Measurements from ENCODE around the gene HYOU1. TPM values are rescaled to one million over a fixed set of nuclear protein-coding genes. Genes with fewer than 3 reads are reported as not detected.
"Not testable (repeated sequence)": the region's sequence is repeated elsewhere in the genome, so short reads cannot be mapped to it uniquely, and the experiment has no call there.

Gene HYOU1
- total RNA-seq, 1 experiment from 2014 or later, result 117 TPM

- Histone ChIP-seq H3K27me3 (ENCODE audit: insufficient read depth, low read depth) (no peaks in the 10 kb centered on the region), H3K9me3 (ENCODE audit: insufficient read depth, low read depth) (no peaks in the 10 kb centered on the region), H3F3A (ENCODE audit: insufficient read depth, low read depth) (peaks cover 24% of the 10 kb centered on the region), H3K27ac (no peak overlapping the region), H4K20me1 (ENCODE audit: insufficient read depth) (no peaks in the 10 kb centered on the region), H3K4me2 (no peak overlapping the region), H2AFZ (no peak overlapping the region), H3K79me2 (ENCODE audit: low read depth) (no peaks in the 10 kb centered on the region), H3K4me1 (replicated peaks; ENCODE audit: insufficient read depth) (no peaks in the 10 kb centered on the region), H3K36me3 (ENCODE audit: low read depth) (no peaks in the 10 kb centered on the region), H3K4me3 (no peak overlapping the region), H3K9me2 (ENCODE audit: insufficient read depth) (no peaks in the 10 kb centered on the region)
- intact Hi-C loops (cut with micrococcal nuclease; ENCODE audit: unreplicated experiment), result no loop called here
- DNase-seq, result no peak
- no peak for TF ChIP-seq CTCF (conservative IDR thresholded peaks at IDR 0.05)
- TF ChIP-seq EZH2 (IDR thresholded peaks at IDR 0.05; ENCODE audit: low read depth), result no peak
- ChIA-PET POLR2A (ENCODE audit: unreplicated experiment) (interaction anchor here (0.7 kb wide), 1 partner anchor 8 kb away, joined by 3 read pairs; the partner anchor contains the start of gene SLC37A4), CTCF (no interaction called here)
- no TSS peak for BruUV-seq (replicated peaks)
Observed at GRCh38 chr11:119038884-119039283, 18.1 kb downstream of the HYOU1 start.

- TF ChIP-seq CTCF (conservative IDR thresholded peaks at IDR 0.05) (no peak), EZH2 (IDR thresholded peaks at IDR 0.05; ENCODE audit: low read depth) (no peak)
- CTCF ChIA-PET, result no interaction called here
- H3F3A ChIP-seq (ENCODE audit: insufficient read depth, low read depth), result peaks cover 23% of the 10 kb centered on the region
- H3K4me2 ChIP-seq, result no peak overlapping the region
- no peaks in the 10 kb centered on the region for H3K9me2 ChIP-seq (ENCODE audit: insufficient read depth)
- H2AFZ ChIP-seq, result no peak overlapping the region
- no peaks in the 10 kb centered on the region for H3K9me3 ChIP-seq (ENCODE audit: insufficient read depth, low read depth)
- no peak overlapping the region for H3K4me3 ChIP-seq
- no TSS peak for BruUV-seq (replicated peaks)
- H3K4me1 ChIP-seq (replicated peaks; ENCODE audit: insufficient read depth), result peaks cover 2% of the 10 kb centered on the region; the same call in 1 of the 2 replicates
- no peak overlapping the region for H3K27ac ChIP-seq
- H3K36me3 ChIP-seq (ENCODE audit: low read depth), result no peaks in the 10 kb centered on the region
- peaks cover 5% of the 10 kb centered on the region for H3K79me2 ChIP-seq (ENCODE audit: low read depth)
- intact Hi-C loops (cut with micrococcal nuclease; ENCODE audit: unreplicated experiment), result no loop called here
- DNase-seq, result no peak
- no peaks in the 10 kb centered on the region for H3K27me3 ChIP-seq (ENCODE audit: insufficient read depth, low read depth)
- POLR2A ChIA-PET (ENCODE audit: unreplicated experiment), result no interaction called here
- H4K20me1 ChIP-seq (ENCODE audit: insufficient read depth), result no peaks in the 10 kb centered on the region
Observed at GRCh38 chr11:119034813-119035212, 22.2 kb downstream of the HYOU1 start.

GRCh38 chr11:119033421-119033820 lies 23.6 kb downstream of the HYOU1 start:
- H3K4me2 ChIP-seq; H3K9me2 ChIP-seq (ENCODE audit: insufficient read depth); H2AFZ ChIP-seq; H3K27ac ChIP-seq; H3K4me3 ChIP-seq; H3K36me3 ChIP-seq (ENCODE audit: low read depth); H3K9me3 ChIP-seq (ENCODE audit: insufficient read depth, low read depth); intact Hi-C loops (cut with micrococcal nuclease; ENCODE audit: unreplicated experiment); POLR2A ChIA-PET (ENCODE audit: unreplicated experiment); H3K27me3 ChIP-seq (ENCODE audit: insufficient read depth, low read depth); DNase-seq; BruUV-seq (replicated peaks); H4K20me1 ChIP-seq (ENCODE audit: insufficient read depth): not testable (repeated sequence)
- CTCF ChIA-PET, result interaction anchor here (0.6 to 0.7 kb wide), 6 partner anchors 11 to 304 kb away, joined by 3 to 8 read pairs (median 6); no protein-coding TSS in a partner anchor
- H3K79me2 ChIP-seq (ENCODE audit: low read depth), result peaks cover 16% of the 10 kb centered on the region
- H3F3A ChIP-seq (ENCODE audit: insufficient read depth, low read depth), result peaks cover 23% of the 10 kb centered on the region
- peaks cover 14% of the 10 kb centered on the region; the same call in 1 of the 2 replicates for H3K4me1 ChIP-seq (replicated peaks; ENCODE audit: insufficient read depth)

GRCh38 chr11:119031912-119032280 lies 25.1 kb downstream of the HYOU1 start:
- Histone ChIP-seq H3K4me3 (no peak overlapping the region), H4K20me1 (ENCODE audit: insufficient read depth) (no peaks in the 10 kb centered on the region), H3K4me1 (replicated peaks; ENCODE audit: insufficient read depth) (peaks cover 14% of the 10 kb centered on the region; the same call in 1 of the 2 replicates), H3K36me3 (ENCODE audit: low read depth) (no peaks in the 10 kb centered on the region), H3K4me2 (no peak overlapping the region), H3F3A (ENCODE audit: insufficient read depth, low read depth) (peaks cover 23% of the 10 kb centered on the region; the same call in 1 of the 2 replicates), H3K27me3 (ENCODE audit: insufficient read depth, low read depth) (no peaks in the 10 kb centered on the region), H2AFZ (no peak overlapping the region; the same call in 1 of the 2 replicates), H3K9me3 (ENCODE audit: insufficient read depth, low read depth) (no peaks in the 10 kb centered on the region), H3K79me2 (ENCODE audit: low read depth) (peaks cover 16% of the 10 kb centered on the region), H3K27ac (no peak overlapping the region), H3K9me2 (ENCODE audit: insufficient read depth) (no peaks in the 10 kb centered on the region)
- BruUV-seq (replicated peaks), result no TSS peak
- CTCF ChIA-PET, result interaction anchor here (0.6 to 0.8 kb wide), 2 partner anchors 8 to 24 kb away, joined by 3 to 6 read pairs; no protein-coding TSS in a partner anchor
- POLR2A ChIA-PET (ENCODE audit: unreplicated experiment), result no interaction called here
- TF ChIP-seq EZH2 (IDR thresholded peaks at IDR 0.05; ENCODE audit: low read depth) (no peak), CTCF (conservative IDR thresholded peaks at IDR 0.05) (no peak)
- intact Hi-C loops (cut with micrococcal nuclease; ENCODE audit: unreplicated experiment), result no loop called here
- peak in 1 of 2 experiments; percentile 12 for DNase-seq
